ENCODE measurements around the gene CLDN4. TPM values are rescaled to one million over a fixed set of nuclear protein-coding genes. Genes with fewer than 3 reads are reported as not detected.
A peak's percentile ranks its signal among the peaks of the same experiment; 100 is the strongest.

The CLDN4 gene
- total RNA-seq, 2 experiments from 2014 or later, result 0.05 to 0.14 TPM

- Histone ChIP-seq H3K9me3 (ENCODE audit: control insufficient read depth in 1 of 2, insufficient read depth in 1 of 2, low read length in 2 of 2) (no peaks in the 10 kb centered on the region), H3K36me3 (ENCODE audit: insufficient read depth, low read length) (no peaks in the 10 kb centered on the region), H3K27me3 (ENCODE audit: control insufficient read depth in 1 of 2, insufficient read depth in 2 of 2, low read length in 2 of 2) (peaks cover 0 to 4% of the 10 kb centered on the region in 2 experiments), H3K4me1 (ENCODE audit: insufficient read depth, low read length) (peaks cover 13% of the 10 kb centered on the region), H3K27ac (ENCODE audit: low read depth in 1 of 2, low read length in 2 of 2) (no peak overlapping the region), H3K4me3 (ENCODE audit: low read length) (no peak overlapping the region)
- POLR2A ChIA-PET, result no interaction called here
- H3K9me3 Mint-ChIP-seq, result no peaks in the 10 kb centered on the region
- CTCF ChIA-PET, result no interaction called here
- no peak overlapping the region for H3K4me3 Mint-ChIP-seq
- ATAC-seq (ENCODE audit: poor library complexity) (no peak), DNase-seq (no peak)
- peaks cover 4% of the 10 kb centered on the region for H3K27me3 Mint-ChIP-seq
- H3K36me3 Mint-ChIP-seq (ENCODE audit: low read depth), result no peaks in the 10 kb centered on the region
- no peak for TF ChIP-seq CTCF (IDR thresholded peaks at IDR 0.05)
- H3K4me1 Mint-ChIP-seq (ENCODE audit: low read depth), result peaks cover 16% of the 10 kb centered on the region
- no peak overlapping the region for H3K27ac Mint-ChIP-seq
- intact Hi-C loops (cut with DNase I, micrococcal nuclease), result no loop called here
Measured at GRCh38 chr7:73847941-73848723, 17.3 kb downstream of the CLDN4 start.

- intact Hi-C loops (cut with DNase I, micrococcal nuclease), result loop anchor here in 1 of 2 experiments (5.0 kb wide), 1 partner anchor 113 kb away; the partner anchor contains the start of gene ABHD11
- ChIA-PET POLR2A (no interaction called here), CTCF (no interaction called here)
- TF ChIP-seq CTCF (IDR thresholded peaks at IDR 0.05), result no peak
- no peaks in the 10 kb centered on the region for H3K9me3 ChIP-seq (ENCODE audit: control insufficient read depth in 1 of 2, insufficient read depth in 1 of 2, low read length in 2 of 2)
- Mint-ChIP-seq H3K36me3 (ENCODE audit: low read depth) (no peaks in the 10 kb centered on the region), H3K4me3 (no peak overlapping the region), H3K27ac (peak overlapping the region; percentile 63), H3K27me3 (peaks cover 15% of the 10 kb centered on the region), H3K4me1 (ENCODE audit: low read depth) (peaks cover 6% of the 10 kb centered on the region), H3K9me3 (no peaks in the 10 kb centered on the region)
- no peak for ATAC-seq (ENCODE audit: poor library complexity)
- H3K27me3 ChIP-seq (ENCODE audit: control insufficient read depth in 1 of 2, insufficient read depth in 2 of 2, low read length in 2 of 2), result peaks cover 0 to 6% of the 10 kb centered on the region in 2 experiments
- H3K36me3 ChIP-seq (ENCODE audit: insufficient read depth, low read length), result no peaks in the 10 kb centered on the region
- no peak overlapping the region for H3K4me3 ChIP-seq (ENCODE audit: low read length)
- H3K4me1 ChIP-seq (ENCODE audit: insufficient read depth, low read length), result peaks cover 13% of the 10 kb centered on the region
- no peak overlapping the region for H3K27ac ChIP-seq (ENCODE audit: low read depth in 1 of 2, low read length in 2 of 2)
- DNase-seq, result peak in 1 of 14 experiments; percentile 55
Measured at GRCh38 chr7:73850781-73851207, 20.0 kb downstream of the CLDN4 start.

DNA sequence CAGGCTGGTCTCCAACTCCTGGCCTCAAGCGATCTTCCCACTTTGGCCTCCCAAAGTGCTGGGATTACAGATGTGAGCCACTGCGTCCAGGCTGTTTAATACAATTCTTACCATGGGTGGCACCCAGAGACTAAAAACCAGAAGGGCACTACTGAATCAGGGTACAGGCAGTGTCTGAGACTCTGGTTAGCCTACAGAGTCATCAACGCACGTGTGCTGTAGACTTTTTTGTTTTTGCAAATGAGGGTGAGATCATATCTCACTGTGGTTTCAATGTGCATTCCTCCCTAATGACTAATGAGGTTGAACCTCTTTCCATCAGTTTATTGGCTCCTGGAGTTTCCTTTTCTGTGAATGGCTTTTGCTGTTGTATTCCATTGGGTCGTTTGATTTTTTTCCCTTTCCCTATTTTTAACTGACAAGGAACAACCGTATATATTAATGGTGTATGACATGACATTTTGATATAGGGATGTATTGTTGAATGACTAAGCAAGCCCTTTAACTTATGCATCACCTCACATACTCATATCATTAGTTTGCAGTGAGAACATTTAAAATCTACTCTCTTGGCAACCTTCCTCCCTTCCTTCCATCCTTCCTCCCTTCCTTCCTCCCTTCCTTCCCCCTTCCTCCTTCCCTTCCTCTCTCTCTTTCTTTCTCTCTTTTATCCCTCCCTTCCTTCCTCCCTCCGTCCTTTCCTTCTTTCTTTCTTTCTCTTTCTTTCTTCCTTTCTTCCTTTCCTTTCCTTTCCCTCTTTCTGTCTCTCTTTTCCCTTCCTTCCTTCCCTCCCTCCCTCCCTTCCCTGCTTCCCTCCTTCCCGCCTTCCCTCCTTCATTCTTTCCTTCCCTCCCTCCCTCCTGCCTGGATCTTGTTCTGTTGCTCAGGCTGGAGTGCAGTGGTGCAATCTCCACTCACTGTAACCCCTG is 20.9 kb downstream of the CLDN4 start:
- no peaks in the 10 kb centered on the region for H3K36me3 ChIP-seq (ENCODE audit: insufficient read depth, low read length)
- peaks cover 6% of the 10 kb centered on the region for H3K4me1 Mint-ChIP-seq (ENCODE audit: low read depth)
- H3K27me3 ChIP-seq (ENCODE audit: control insufficient read depth in 1 of 2, insufficient read depth in 2 of 2, low read length in 2 of 2), result peaks cover 0 to 6% of the 10 kb centered on the region in 2 experiments
- H3K27ac ChIP-seq (ENCODE audit: low read depth in 1 of 2, low read length in 2 of 2), result no peak overlapping the region
- H3K9me3 Mint-ChIP-seq, result no peaks in the 10 kb centered on the region
- no peak for TF ChIP-seq CTCF (IDR thresholded peaks at IDR 0.05)
- H3K27me3 Mint-ChIP-seq, result peaks cover 21% of the 10 kb centered on the region
- H3K4me1 ChIP-seq (ENCODE audit: insufficient read depth, low read length), result peaks cover 15% of the 10 kb centered on the region
- ChIA-PET POLR2A (no interaction called here), CTCF (no interaction called here)
- intact Hi-C loops (cut with DNase I, micrococcal nuclease), result loop anchor here in 1 of 2 experiments (5.0 kb wide), 1 partner anchor 114 kb away; the partner anchor contains the start of gene ABHD11
- no peak overlapping the region for H3K4me3 ChIP-seq (ENCODE audit: low read length)
- ATAC-seq (ENCODE audit: poor library complexity) (peak; percentile 74), DNase-seq (peak in 3 of 14 experiments; percentile 44 to 69 (median 59))
- peak overlapping the region; percentile 42 for H3K4me3 Mint-ChIP-seq
- H3K27ac Mint-ChIP-seq, result peak overlapping the region; percentile 63
- no peaks in the 10 kb centered on the region for H3K36me3 Mint-ChIP-seq (ENCODE audit: low read depth)
- H3K9me3 ChIP-seq (ENCODE audit: control insufficient read depth in 1 of 2, insufficient read depth in 1 of 2, low read length in 2 of 2), result no peaks in the 10 kb centered on the region
